ENCODE results near the gene HMGCS2. TPM values are rescaled to one million over a fixed set of nuclear protein-coding genes. Genes with fewer than 3 reads are reported as not detected.

The HMGCS2 gene
- total RNA-seq, 1 experiment from 2014 or later = 10.2 TPM

GRCh38 chr1:119718409-119718808 is 50.3 kb downstream of the HMGCS2 start:
- Histone ChIP-seq H3K27me3 (replicated peaks; ENCODE audit: control insufficient read depth, insufficient read depth, low read length) (no peaks in the 10 kb centered on the region), H3K9me3 (no peaks in the 10 kb centered on the region), H3K4me1 (peaks cover 32% of the 10 kb centered on the region), H3K36me3 (ENCODE audit: control insufficient read depth, insufficient read depth, low read length) (peaks cover 2% of the 10 kb centered on the region; the same call in 1 of the 2 replicates), H3K4me3 (ENCODE audit: low read depth, low read length) (no peak overlapping the region)
- H3K27ac Mint-ChIP-seq (ENCODE audit: unreplicated experiment) = no peak overlapping the region
- H3K9me3 Mint-ChIP-seq (ENCODE audit: unreplicated experiment) = no peaks in the 10 kb centered on the region
- no peak for TF ChIP-seq CTCF (IDR thresholded peaks at IDR 0.05; ENCODE audit: insufficient read depth in 1 of 2, low read depth in 1 of 2, low read length in 1 of 2, severe bottlenecking in 1 of 2, unreplicated experiment in 1 of 2)
- BruUV-seq (replicated peaks) = no TSS peak
- H3K36me3 Mint-ChIP-seq (ENCODE audit: insufficient read depth, unreplicated experiment) = peaks cover 71% of the 10 kb centered on the region
- DNase-seq = no peak
- ChIA-PET POLR2A (no interaction called here), CTCF (no interaction called here)
- no peak overlapping the region for H3K4me3 Mint-ChIP-seq (ENCODE audit: unreplicated experiment)
- H3K27me3 Mint-ChIP-seq (ENCODE audit: insufficient read depth, unreplicated experiment) = no peaks in the 10 kb centered on the region
- intact Hi-C loops (cut with micrococcal nuclease; ENCODE audit: unreplicated experiment) = no loop called here
- peaks cover 34% of the 10 kb centered on the region for H3K4me1 Mint-ChIP-seq (ENCODE audit: low read depth, unreplicated experiment)

DNA sequence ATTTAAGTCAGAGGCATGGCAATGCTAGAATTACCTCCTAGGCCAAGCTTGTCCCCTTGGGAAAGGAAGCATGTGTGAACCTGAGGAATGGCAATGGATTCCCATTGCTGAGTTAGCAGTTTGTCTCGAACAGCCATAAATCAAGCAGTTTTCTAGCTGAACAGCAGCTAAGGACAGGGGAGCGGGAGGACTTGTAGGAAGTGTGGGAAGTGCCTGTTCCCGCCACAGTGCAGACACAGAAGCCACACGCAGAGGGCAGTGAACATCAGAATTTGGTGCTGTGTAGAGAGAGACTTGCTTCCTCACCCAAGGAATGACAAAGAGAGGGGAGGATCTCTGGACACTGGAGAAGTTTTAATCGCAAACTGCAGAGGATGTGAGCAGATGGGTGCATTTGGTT is 53.2 kb downstream of the HMGCS2 start:
- H3K4me1 Mint-ChIP-seq (ENCODE audit: low read depth, unreplicated experiment) = peaks cover 26% of the 10 kb centered on the region
- Histone ChIP-seq H3K4me3 (ENCODE audit: low read depth, low read length) (no peak overlapping the region), H3K4me1 (peaks cover 18% of the 10 kb centered on the region), H3K36me3 (ENCODE audit: control insufficient read depth, insufficient read depth, low read length) (no peaks in the 10 kb centered on the region), H3K9me3 (no peaks in the 10 kb centered on the region), H3K27me3 (replicated peaks; ENCODE audit: control insufficient read depth, insufficient read depth, low read length) (no peaks in the 10 kb centered on the region)
- no peak for TF ChIP-seq CTCF (IDR thresholded peaks at IDR 0.05; ENCODE audit: insufficient read depth in 1 of 2, low read depth in 1 of 2, low read length in 1 of 2, severe bottlenecking in 1 of 2, unreplicated experiment in 1 of 2)
- CTCF ChIA-PET = no interaction called here
- POLR2A ChIA-PET = no interaction called here
- no TSS peak for BruUV-seq (replicated peaks)
- H3K36me3 Mint-ChIP-seq (ENCODE audit: insufficient read depth, unreplicated experiment) = peaks cover 59% of the 10 kb centered on the region
- H3K4me3 Mint-ChIP-seq (ENCODE audit: unreplicated experiment) = peak overlapping the region; percentile 51
- peak overlapping the region; percentile 75 for H3K27ac Mint-ChIP-seq (ENCODE audit: unreplicated experiment)
- no peaks in the 10 kb centered on the region for H3K27me3 Mint-ChIP-seq (ENCODE audit: insufficient read depth, unreplicated experiment)
- intact Hi-C loops (cut with micrococcal nuclease; ENCODE audit: unreplicated experiment) = no loop called here
- no peaks in the 10 kb centered on the region for H3K9me3 Mint-ChIP-seq (ENCODE audit: unreplicated experiment)
- no peak for DNase-seq

DNA sequence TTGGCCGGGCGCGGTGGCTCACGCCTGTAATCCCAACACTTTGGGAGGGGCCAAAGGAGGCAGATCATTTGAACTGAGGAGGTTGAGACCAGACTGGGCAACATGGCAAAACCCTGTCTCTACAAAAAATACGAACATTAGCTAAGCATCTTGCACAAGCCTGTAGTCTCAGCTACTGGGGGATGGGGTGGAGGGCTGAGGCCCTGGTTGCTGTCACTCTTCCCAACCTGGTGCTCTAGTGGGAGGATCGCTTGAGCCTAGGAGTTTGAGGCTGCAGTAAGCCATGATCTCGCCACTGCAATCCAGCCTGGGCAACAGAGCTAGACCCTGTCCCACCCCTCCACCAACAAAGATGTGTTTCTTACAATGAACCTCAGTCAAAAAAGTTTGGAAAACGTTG is 54.1 kb downstream of the HMGCS2 start:
- Mint-ChIP-seq H3K9me3 (ENCODE audit: unreplicated experiment) (no peaks in the 10 kb centered on the region), H3K4me3 (ENCODE audit: unreplicated experiment) (peak overlapping the region; percentile 95), H3K27me3 (ENCODE audit: insufficient read depth, unreplicated experiment) (no peaks in the 10 kb centered on the region), H3K27ac (ENCODE audit: unreplicated experiment) (peak overlapping the region; percentile 98), H3K4me1 (ENCODE audit: low read depth, unreplicated experiment) (peaks cover 20% of the 10 kb centered on the region), H3K36me3 (ENCODE audit: insufficient read depth, unreplicated experiment) (peaks cover 54% of the 10 kb centered on the region)
- no peaks in the 10 kb centered on the region for H3K36me3 ChIP-seq (ENCODE audit: control insufficient read depth, insufficient read depth, low read length)
- ChIA-PET CTCF (interaction anchor here (1.4 kb wide), 1 partner anchor 40 kb away, joined by 4 read pairs; no protein-coding TSS in a partner anchor), POLR2A (no interaction called here)
- peaks cover 18% of the 10 kb centered on the region for H3K4me1 ChIP-seq
- H3K4me3 ChIP-seq (ENCODE audit: low read depth, low read length) = no peak overlapping the region
- BruUV-seq (replicated peaks) = no TSS peak
- intact Hi-C loops (cut with micrococcal nuclease; ENCODE audit: unreplicated experiment) = loop anchor here (5.0 kb wide), 1 partner anchor 37 kb away; no protein-coding TSS in a partner anchor
- DNase-seq = no peak
- no peaks in the 10 kb centered on the region for H3K9me3 ChIP-seq
- H3K27me3 ChIP-seq (replicated peaks; ENCODE audit: control insufficient read depth, insufficient read depth, low read length) = no peaks in the 10 kb centered on the region
- no peak for TF ChIP-seq CTCF (IDR thresholded peaks at IDR 0.05; ENCODE audit: insufficient read depth in 1 of 2, low read depth in 1 of 2, low read length in 1 of 2, severe bottlenecking in 1 of 2, unreplicated experiment in 1 of 2)

All from Caco-2 (cell line).